HTERT RPE-1 (cell line): ENCODE measurements around the gene COL15A1.

ENCODE experiments used
- in situ Hi-C: fragments of 300-500 bp; cut with MboI; formaldehyde crosslinking; loops from 4 replicates; pipeline ENCODE4 v1.14.3; 2020; ENCODE audit warnings: low sequenced_read_pairs

Gene COL15A1

GRCh38 chr9:99008203-99008602 is 64.5 kb downstream of the COL15A1 start:
- in situ Hi-C loops, result loop anchor here (25.0 kb wide), 1 partner anchor 129 kb away; no protein-coding TSS in a partner anchor

- in situ Hi-C loops, result loop anchor here (25.0 kb wide), 1 partner anchor 127 kb away; no protein-coding TSS in a partner anchor
Measured at GRCh38 chr9:99010393-99010792, 66.7 kb downstream of the COL15A1 start.

- in situ Hi-C loops, result loop anchor here (25.0 kb wide), 1 partner anchor 126 kb away; no protein-coding TSS in a partner anchor
Measured at GRCh38 chr9:99011161-99011709, 67.5 kb downstream of the COL15A1 start.

GRCh38 chr9:99012957-99013512 is 69.3 kb downstream of the COL15A1 start:
- in situ Hi-C loops, result loop anchor here (25.0 kb wide), 1 partner anchor 124 kb away; no protein-coding TSS in a partner anchor

- in situ Hi-C loops, result loop anchor here (25.0 kb wide), 1 partner anchor 124 kb away; no protein-coding TSS in a partner anchor
Measured at GRCh38 chr9:99013550-99013949, 69.8 kb downstream of the COL15A1 start.

GRCh38 chr9:99015448-99015847 is 71.7 kb downstream of the COL15A1 start:
- in situ Hi-C loops, result loop anchor here (25.0 kb wide), 1 partner anchor 122 kb away; no protein-coding TSS in a partner anchor

GRCh38 chr9:99015890-99016289 is 72.2 kb downstream of the COL15A1 start:
- in situ Hi-C loops, result loop anchor here (25.0 kb wide), 1 partner anchor 121 kb away; no protein-coding TSS in a partner anchor

- in situ Hi-C loops, result loop anchor here (25.0 kb wide), 1 partner anchor 120 kb away; no protein-coding TSS in a partner anchor
Measured at GRCh38 chr9:99016681-99017387, 73.1 kb downstream of the COL15A1 start.

GRCh38 chr9:99018653-99019052 is 74.9 kb downstream of the COL15A1 start:
- in situ Hi-C loops, result loop anchor here (25.0 kb wide), 1 partner anchor 119 kb away; no protein-coding TSS in a partner anchor

- in situ Hi-C loops, result loop anchor here (25.0 kb wide), 1 partner anchor 118 kb away; no protein-coding TSS in a partner anchor
Measured at GRCh38 chr9:99019510-99020331, 76.0 kb downstream of the COL15A1 start.

- in situ Hi-C loops, result loop anchor here (25.0 kb wide), 1 partner anchor 116 kb away; no protein-coding TSS in a partner anchor
Measured at GRCh38 chr9:99020786-99021436, 77.2 kb downstream of the COL15A1 start.

- in situ Hi-C loops, result loop anchor here (25.0 kb wide), 1 partner anchor 116 kb away; no protein-coding TSS in a partner anchor
Measured at GRCh38 chr9:99021512-99021911, 77.8 kb downstream of the COL15A1 start.

- in situ Hi-C loops, result loop anchor here (25.0 kb wide), 1 partner anchor 114 kb away; no protein-coding TSS in a partner anchor
Measured at GRCh38 chr9:99023231-99023630, 79.5 kb downstream of the COL15A1 start.

- in situ Hi-C loops, result loop anchor here (25.0 kb wide), 1 partner anchor 113 kb away; no protein-coding TSS in a partner anchor
Measured at GRCh38 chr9:99023831-99024230, 80.1 kb downstream of the COL15A1 start.

GRCh38 chr9:99024959-99025358 is 81.3 kb downstream of the COL15A1 start:
- in situ Hi-C loops, result loop anchor here (25.0 kb wide), 1 partner anchor 112 kb away; no protein-coding TSS in a partner anchor

GRCh38 chr9:99025616-99026270 is 82.0 kb downstream of the COL15A1 start:
- in situ Hi-C loops, result no loop called here

GRCh38 chr9:99026271-99026955 is 82.7 kb downstream of the COL15A1 start:
- in situ Hi-C loops, result no loop called here

- in situ Hi-C loops, result no loop called here
Measured at GRCh38 chr9:99026956-99027298, 83.2 kb downstream of the COL15A1 start.

- in situ Hi-C loops, result no loop called here
Measured at GRCh38 chr9:99027443-99027842, 83.7 kb downstream of the COL15A1 start.
